ENCODE data around the gene ARMC9. TPM values are rescaled to one million over a fixed set of nuclear protein-coding genes. Genes with fewer than 3 reads are reported as not detected.

Gene ARMC9
- total RNA-seq, 1 donor: 0.73 TPM

- Histone ChIP-seq H3K4me1 (ENCODE audit: insufficient read depth, low read length) (peaks cover 35% of the 10 kb centered on the region), H3K9me3 (ENCODE audit: low read depth, low read length) (no peaks in the 10 kb centered on the region), H3K4me3 (ENCODE audit: low read length) (no peak overlapping the region), H3K27me3 (ENCODE audit: insufficient read depth, low read length) (no peaks in the 10 kb centered on the region)
Observed at GRCh38 chr2:231315896-231316295, 117.5 kb downstream of the ARMC9 start.

DNA sequence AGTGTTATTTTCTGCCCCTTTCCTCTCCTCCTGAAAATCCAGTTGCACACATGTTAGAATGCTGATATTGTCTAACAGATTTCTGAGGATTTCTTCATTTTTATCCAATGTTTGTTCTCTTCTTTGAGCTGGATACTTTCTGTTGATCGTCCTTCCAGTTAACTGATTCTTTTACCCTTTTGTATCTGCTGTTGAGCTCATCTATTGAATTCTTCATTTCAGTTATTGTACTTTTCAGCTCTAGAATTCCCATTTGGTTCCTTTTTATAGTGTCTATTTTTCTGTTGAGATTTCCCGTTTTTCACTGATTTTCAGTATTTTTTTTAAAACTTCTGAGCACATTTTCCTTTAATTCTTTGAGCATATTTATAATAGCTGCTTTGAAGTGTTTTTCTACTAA is 119.1 kb downstream of the ARMC9 start:
- Histone ChIP-seq H3K27me3 (ENCODE audit: insufficient read depth, low read length) (no peaks in the 10 kb centered on the region), H3K9me3 (ENCODE audit: low read depth, low read length) (no peaks in the 10 kb centered on the region), H3K4me3 (ENCODE audit: low read length) (no peak overlapping the region), H3K4me1 (ENCODE audit: insufficient read depth, low read length) (peaks cover 41% of the 10 kb centered on the region)

DNA sequence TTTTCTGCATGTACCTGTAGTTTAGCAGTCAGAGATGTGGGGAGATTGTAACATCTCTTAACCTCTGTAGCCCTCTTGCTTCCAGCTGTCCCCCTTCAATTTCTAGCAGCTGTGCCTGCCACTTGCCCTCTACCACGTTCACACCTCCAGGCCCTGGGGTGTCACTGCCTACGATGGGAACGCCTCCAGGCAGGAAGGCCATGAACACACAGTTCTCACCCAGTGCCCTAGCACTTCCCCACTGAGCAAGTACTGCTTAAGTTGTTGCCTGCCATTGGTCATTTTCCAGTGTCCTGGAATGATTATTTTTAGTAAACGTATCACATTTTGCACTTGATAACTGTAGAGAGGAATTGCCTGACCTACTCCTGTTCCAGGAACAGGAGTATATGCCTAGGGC is 120.0 kb downstream of the ARMC9 start:
- no peak overlapping the region for H3K4me3 ChIP-seq (ENCODE audit: low read length)
- peaks cover 45% of the 10 kb centered on the region for H3K4me1 ChIP-seq (ENCODE audit: insufficient read depth, low read length)
- no peaks in the 10 kb centered on the region for H3K27me3 ChIP-seq (ENCODE audit: insufficient read depth, low read length)
- H3K9me3 ChIP-seq (ENCODE audit: low read depth, low read length): no peaks in the 10 kb centered on the region

GRCh38 chr2:231318954-231319353 is 120.5 kb downstream of the ARMC9 start:
- Histone ChIP-seq H3K27me3 (ENCODE audit: insufficient read depth, low read length) (no peaks in the 10 kb centered on the region), H3K4me1 (ENCODE audit: insufficient read depth, low read length) (peaks cover 45% of the 10 kb centered on the region), H3K9me3 (ENCODE audit: low read depth, low read length) (no peaks in the 10 kb centered on the region), H3K4me3 (ENCODE audit: low read length) (no peak overlapping the region)

GRCh38 chr2:231319867-231320266 is 121.4 kb downstream of the ARMC9 start:
- H3K4me3 ChIP-seq (ENCODE audit: low read length): no peak overlapping the region
- no peaks in the 10 kb centered on the region for H3K27me3 ChIP-seq (ENCODE audit: insufficient read depth, low read length)
- H3K4me1 ChIP-seq (ENCODE audit: insufficient read depth, low read length): peaks cover 45% of the 10 kb centered on the region
- H3K9me3 ChIP-seq (ENCODE audit: low read depth, low read length): no peaks in the 10 kb centered on the region

GRCh38 chr2:231321021-231321420 is 122.6 kb downstream of the ARMC9 start:
- Histone ChIP-seq H3K27me3 (ENCODE audit: insufficient read depth, low read length) (no peaks in the 10 kb centered on the region), H3K4me1 (ENCODE audit: insufficient read depth, low read length) (peaks cover 45% of the 10 kb centered on the region), H3K9me3 (ENCODE audit: low read depth, low read length) (no peaks in the 10 kb centered on the region), H3K4me3 (ENCODE audit: low read length) (no peak overlapping the region)

DNA sequence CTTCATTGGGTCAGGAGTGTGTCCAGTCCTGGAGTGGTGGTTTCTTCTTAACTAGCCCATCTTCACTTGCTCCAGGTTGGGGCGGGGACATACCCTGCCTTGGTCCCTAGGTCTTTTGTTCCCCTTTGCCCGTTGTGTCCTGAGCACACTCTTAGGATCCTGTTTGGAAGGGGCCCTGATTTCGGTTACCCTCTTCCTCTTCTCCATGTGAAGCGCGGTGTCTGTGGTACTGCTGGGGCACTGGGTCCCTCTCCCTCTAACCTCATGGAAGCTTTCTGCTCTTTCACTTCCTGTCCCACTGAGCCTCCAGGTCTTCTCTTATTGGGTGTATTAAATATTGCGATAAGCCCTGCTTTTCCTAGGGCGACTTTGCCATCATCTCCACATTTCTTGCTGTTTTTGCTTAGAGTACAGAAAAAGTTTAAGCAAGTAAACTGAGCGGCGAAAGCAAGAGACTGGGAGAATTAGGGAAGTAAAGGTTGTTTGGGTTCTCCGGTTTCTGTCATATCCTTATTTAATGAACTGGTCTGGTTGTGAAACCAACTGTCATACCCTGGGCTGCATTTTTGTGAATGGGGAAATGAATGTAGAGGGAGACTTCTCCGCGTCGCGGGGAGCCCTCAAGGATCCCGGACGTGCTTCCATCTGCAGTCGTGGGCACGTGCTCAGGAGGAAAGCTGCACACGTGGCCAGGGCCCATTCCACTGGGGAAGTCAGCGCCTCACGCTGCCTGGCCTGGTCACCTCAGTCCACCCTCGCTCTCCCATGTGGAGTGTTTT is 123.3 kb downstream of the ARMC9 start:
- Histone ChIP-seq H3K4me3 (ENCODE audit: low read length) (no peak overlapping the region), H3K27me3 (ENCODE audit: insufficient read depth, low read length) (no peaks in the 10 kb centered on the region), H3K9me3 (ENCODE audit: low read depth, low read length) (no peaks in the 10 kb centered on the region), H3K4me1 (ENCODE audit: insufficient read depth, low read length) (peaks cover 41% of the 10 kb centered on the region)

GRCh38 chr2:231323316-231323715 is 124.9 kb downstream of the ARMC9 start:
- Histone ChIP-seq H3K4me3 (ENCODE audit: low read length) (no peak overlapping the region), H3K27me3 (ENCODE audit: insufficient read depth, low read length) (no peaks in the 10 kb centered on the region), H3K4me1 (ENCODE audit: insufficient read depth, low read length) (peaks cover 41% of the 10 kb centered on the region)

DNA sequence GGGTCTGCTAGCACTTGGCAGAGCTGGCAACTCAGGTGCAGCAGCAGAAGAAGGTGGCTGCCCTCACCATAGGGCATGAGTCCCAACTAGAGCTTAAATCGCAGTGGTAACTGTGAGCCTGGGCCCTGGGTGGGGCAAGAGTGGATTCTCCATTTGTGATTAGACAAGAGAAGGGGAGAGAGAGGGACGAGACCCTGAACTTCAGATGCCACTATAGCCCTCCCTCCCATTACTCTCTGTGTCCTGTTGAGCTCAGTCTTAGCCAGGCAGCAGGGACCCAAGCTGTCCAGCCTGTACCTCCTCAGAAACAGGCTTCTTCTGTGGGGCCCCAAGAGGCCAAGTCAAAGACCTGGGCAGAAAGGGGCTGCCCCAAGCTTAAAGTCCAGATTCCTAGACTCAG is 127.4 kb downstream of the ARMC9 start:
- Histone ChIP-seq H3K9me3 (ENCODE audit: low read depth, low read length) (no peaks in the 10 kb centered on the region), H3K27me3 (ENCODE audit: insufficient read depth, low read length) (no peaks in the 10 kb centered on the region), H3K4me1 (ENCODE audit: insufficient read depth, low read length) (peaks cover 20% of the 10 kb centered on the region), H3K4me3 (ENCODE audit: low read length) (no peak overlapping the region)

More at GRCh38 chr2:231323316-231323715, 124.9 kb downstream of the ARMC9 start:
- no peaks in the 10 kb centered on the region for H3K9me3 ChIP-seq (ENCODE audit: low read depth, low read length)

DNA sequence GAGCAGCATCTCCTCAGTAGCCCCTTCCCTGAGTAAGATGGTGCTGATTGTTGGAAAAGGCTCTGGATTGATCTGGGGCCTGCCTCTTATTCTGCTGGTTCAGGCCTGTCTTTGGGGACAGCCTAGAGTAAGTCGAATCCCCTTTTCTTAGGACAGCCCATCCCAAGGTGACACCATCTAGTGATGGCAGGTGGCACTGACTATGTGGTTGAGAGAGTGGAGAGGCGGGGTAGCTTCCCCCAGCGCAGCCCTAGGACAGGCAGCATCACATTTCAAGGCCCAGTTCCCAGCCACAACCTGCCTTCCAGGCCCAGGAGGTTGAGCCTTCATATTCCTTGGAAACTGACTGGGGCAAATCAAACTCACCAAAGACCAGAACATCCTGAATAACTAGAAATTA is 128.0 kb downstream of the ARMC9 start:
- no peaks in the 10 kb centered on the region for H3K9me3 ChIP-seq (ENCODE audit: low read depth, low read length)
- H3K27me3 ChIP-seq (ENCODE audit: insufficient read depth, low read length): no peaks in the 10 kb centered on the region
- H3K4me3 ChIP-seq (ENCODE audit: low read length): no peak overlapping the region
- H3K4me1 ChIP-seq (ENCODE audit: insufficient read depth, low read length): peaks cover 14% of the 10 kb centered on the region

DNA sequence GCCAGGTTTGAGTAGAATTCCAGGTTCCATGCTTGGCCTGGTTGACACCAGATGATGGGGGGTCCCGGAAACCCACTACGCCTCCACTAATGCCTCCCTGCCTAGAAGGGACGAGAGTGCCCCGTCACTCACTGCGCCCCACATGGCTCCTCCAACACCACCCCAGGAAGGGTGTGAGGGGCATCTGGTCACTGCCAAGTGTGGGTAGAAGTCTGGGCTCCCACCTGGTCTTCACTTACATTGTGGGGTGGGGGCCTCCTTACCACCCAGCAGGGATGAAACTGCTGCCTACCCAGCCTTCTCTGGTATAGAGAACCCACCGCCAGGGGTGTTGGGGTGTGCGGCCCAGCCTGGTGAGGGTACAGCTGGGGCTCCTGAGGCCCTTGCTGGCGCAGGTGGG is 131.9 kb downstream of the ARMC9 start:
- no peaks in the 10 kb centered on the region for H3K9me3 ChIP-seq (ENCODE audit: low read depth, low read length)

GRCh38 chr2:231331533-231331932 is 133.1 kb downstream of the ARMC9 start:
- H3K9me3 ChIP-seq (ENCODE audit: low read depth, low read length): no peaks in the 10 kb centered on the region

More for the DNA sequence above, 131.9 kb downstream of the ARMC9 start:
- Histone ChIP-seq H3K27me3 (ENCODE audit: insufficient read depth, low read length) (no peaks in the 10 kb centered on the region), H3K4me1 (ENCODE audit: insufficient read depth, low read length) (no peaks in the 10 kb centered on the region), H3K4me3 (ENCODE audit: low read length) (no peak overlapping the region)

GRCh38 chr2:231332388-231332787 is 134.0 kb downstream of the ARMC9 start:
- Histone ChIP-seq H3K4me3 (ENCODE audit: low read length) (no peak overlapping the region), H3K9me3 (ENCODE audit: low read depth, low read length) (no peaks in the 10 kb centered on the region), H3K4me1 (ENCODE audit: insufficient read depth, low read length) (no peaks in the 10 kb centered on the region), H3K27me3 (ENCODE audit: insufficient read depth, low read length) (no peaks in the 10 kb centered on the region)

More at GRCh38 chr2:231331533-231331932, 133.1 kb downstream of the ARMC9 start:
- H3K4me1 ChIP-seq (ENCODE audit: insufficient read depth, low read length): no peaks in the 10 kb centered on the region
- no peaks in the 10 kb centered on the region for H3K27me3 ChIP-seq (ENCODE audit: insufficient read depth, low read length)
- no peak overlapping the region for H3K4me3 ChIP-seq (ENCODE audit: low read length)

DNA sequence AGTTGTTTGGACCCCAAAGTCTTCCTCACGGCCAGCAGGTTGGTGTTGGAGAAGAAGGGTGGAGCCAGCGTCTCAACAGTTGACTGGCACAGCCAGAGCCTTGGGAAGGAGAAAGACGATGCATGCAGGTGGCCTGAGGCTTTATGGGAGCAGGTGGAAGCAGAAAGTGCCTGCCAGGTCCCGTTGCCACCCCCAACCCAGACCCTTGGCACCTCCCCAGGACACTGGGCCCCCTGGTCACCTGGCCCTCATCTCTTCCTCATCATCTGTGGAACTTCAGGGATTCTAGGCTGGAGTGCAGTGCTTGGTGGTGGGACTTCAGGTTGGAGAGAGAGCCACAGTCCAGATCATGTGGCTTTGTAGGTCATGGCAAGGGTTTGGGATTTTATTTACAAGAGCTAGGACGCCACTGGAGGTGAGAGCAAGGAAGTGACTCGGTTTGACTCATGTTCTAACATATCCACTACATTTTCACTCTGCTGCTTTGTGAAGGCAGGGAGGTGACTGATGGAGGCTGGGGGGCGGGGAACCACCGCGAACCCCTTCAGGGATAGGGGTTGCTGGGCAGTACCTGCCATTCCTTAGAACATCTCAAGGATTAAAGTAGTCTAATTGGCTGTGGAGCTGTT is 134.6 kb downstream of the ARMC9 start:
- Histone ChIP-seq H3K4me1 (ENCODE audit: insufficient read depth, low read length) (no peaks in the 10 kb centered on the region), H3K27me3 (ENCODE audit: insufficient read depth, low read length) (no peaks in the 10 kb centered on the region), H3K9me3 (ENCODE audit: low read depth, low read length) (no peaks in the 10 kb centered on the region), H3K4me3 (ENCODE audit: low read length) (no peak overlapping the region)

- Histone ChIP-seq H3K4me3 (ENCODE audit: low read length) (no peak overlapping the region), H3K4me1 (ENCODE audit: insufficient read depth, low read length) (no peaks in the 10 kb centered on the region), H3K9me3 (ENCODE audit: low read depth, low read length) (no peaks in the 10 kb centered on the region), H3K27me3 (ENCODE audit: insufficient read depth, low read length) (no peaks in the 10 kb centered on the region)
Observed at GRCh38 chr2:231334179-231334930, 135.9 kb downstream of the ARMC9 start.

Data from mononuclear cell (primary cell).